Fibroblast of skin of right quadriceps (primary cell): ENCODE measurements around the gene CDH12.
"Not testable (repeated sequence)": the region's sequence is repeated elsewhere in the genome, so short reads cannot be mapped to it uniquely, and the experiment has no call there.

Source experiments
- DNase-seq: peaks from one replicate; pipeline ENCODE4 v3.0.0-alpha.2; 2013

CDH12 gene

DNA sequence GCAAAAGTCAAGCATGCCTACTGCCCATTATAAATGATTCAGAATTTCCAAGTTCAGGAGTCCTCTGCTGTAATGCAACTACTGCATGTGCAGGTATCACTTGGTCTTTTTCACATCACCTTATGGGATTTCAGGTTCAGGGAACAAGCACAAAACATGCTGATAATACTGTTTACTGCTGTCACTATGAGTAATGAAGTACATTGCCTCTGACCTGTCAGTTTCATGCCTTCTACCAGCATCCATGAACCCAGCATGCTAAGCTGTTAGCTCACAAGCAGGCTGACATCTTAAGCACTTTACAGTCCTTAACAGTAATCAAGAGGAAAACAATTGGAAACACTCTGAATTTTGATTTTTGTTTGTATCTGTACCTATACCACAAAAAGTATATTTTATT is 743.8 kb downstream of the CDH12 start:
- DNase-seq = no peak

DNA sequence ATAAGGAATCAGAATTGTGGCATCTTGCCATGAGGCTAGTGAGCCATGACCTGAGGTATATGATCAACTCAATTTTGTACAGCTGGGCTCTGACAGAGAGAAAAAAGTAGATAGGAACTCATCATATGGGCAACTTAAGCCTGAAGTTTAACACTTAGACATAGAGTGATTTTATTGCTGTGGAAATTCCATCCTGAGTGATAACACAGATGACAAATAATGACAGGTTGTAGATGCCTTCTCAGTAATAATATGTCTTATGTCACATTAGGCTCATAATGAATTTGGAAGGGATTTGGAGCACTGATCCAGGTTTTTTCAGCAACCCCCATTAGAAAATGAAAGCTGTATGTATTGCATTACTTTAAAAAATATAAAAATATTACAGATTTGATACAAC is 744.6 kb downstream of the CDH12 start:
- no peak for DNase-seq

DNA sequence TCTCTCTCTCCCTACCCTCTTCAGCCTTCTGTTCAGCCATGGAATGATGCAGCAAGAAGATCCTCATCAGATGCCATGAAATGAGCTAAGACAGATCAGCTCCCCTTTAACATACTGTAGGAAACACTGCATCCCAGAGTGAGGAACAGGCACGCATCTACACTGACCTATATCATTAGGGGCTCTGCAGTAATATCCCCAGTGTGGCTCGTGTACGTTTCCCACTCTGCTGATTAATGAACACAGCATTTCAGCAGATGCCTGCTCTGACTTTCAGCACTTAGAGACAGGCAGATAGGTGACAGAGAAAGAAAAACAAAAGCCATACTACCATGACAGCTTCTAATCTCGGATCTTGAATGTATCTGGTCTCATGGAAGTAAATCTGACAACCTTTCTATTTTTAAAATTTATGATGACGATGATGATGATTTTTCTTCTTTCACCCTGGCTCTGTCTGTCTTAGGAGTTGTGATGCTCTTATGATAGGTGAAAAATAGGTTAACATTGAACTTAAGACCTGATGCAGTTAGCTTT is 750.3 kb downstream of the CDH12 start:
- DNase-seq = no peak

GRCh38 chr5:22088517-22088916 is 764.6 kb downstream of the CDH12 start:
- DNase-seq = no peak

- DNase-seq = no peak
Measured at GRCh38 chr5:22079566-22079965, 773.6 kb downstream of the CDH12 start.

DNA sequence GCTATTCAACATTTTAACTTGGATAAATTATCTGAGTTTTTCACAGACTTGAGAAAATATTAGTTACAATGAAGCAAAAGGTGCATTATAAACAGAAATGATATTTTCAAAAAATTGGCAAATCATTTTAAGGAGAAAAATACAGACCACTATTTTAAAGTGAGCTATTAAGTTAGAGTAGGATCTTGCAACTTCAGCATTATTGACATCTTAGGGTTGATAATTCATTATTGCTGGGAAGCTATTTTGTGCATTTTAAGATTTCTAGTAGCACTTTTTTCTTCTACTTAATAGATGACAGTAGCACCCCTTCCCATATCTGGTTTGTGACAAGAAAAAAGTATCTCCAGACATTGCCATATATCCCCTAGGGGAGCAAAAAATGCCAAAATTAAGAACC is 774.1 kb downstream of the CDH12 start:
- DNase-seq = no peak

DNA sequence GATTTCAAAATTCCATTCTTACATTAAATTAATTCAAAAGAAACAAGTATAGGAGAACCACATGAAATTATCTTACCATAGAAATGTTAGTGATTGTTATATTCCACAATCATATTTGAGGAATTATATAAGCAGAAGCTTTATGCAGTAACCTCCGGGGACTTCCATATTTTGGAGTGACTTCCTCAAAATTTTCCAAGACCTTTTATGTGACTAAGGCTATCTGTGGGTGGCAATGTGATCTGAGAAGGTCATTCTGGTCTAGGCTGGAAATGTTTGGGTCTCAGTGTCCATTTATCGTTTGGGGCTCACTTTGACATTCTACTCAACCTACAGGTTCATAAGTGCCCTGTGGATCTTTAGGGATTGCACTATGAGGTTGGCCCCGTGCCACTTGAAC is 776.6 kb downstream of the CDH12 start:
- DNase-seq = no peak

- DNase-seq = no peak
Measured at GRCh38 chr5:22070186-22070728, 782.9 kb downstream of the CDH12 start.

- DNase-seq = no peak
Measured at GRCh38 chr5:22063717-22064116, 789.4 kb downstream of the CDH12 start.

DNA sequence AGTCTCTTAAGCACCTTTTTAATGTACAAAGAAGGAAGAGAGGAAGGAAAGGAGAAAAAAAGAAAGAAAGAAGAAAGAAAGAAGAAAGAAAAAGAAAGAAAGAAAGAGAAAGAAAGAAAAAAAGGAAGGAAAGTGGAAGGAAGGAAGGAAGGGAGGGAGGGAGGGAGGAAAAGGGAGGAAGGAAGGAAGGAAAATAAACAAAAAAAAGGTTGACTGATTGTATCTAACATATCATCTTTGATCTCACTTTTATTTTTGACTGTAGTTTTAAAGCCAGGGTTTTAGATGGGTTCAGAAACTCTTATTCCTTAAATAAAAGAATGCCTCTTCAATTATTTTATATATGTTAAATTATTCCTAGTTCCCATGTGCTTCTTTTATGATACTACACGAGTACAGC is 794.5 kb downstream of the CDH12 start:
- DNase-seq = no peak

DNA sequence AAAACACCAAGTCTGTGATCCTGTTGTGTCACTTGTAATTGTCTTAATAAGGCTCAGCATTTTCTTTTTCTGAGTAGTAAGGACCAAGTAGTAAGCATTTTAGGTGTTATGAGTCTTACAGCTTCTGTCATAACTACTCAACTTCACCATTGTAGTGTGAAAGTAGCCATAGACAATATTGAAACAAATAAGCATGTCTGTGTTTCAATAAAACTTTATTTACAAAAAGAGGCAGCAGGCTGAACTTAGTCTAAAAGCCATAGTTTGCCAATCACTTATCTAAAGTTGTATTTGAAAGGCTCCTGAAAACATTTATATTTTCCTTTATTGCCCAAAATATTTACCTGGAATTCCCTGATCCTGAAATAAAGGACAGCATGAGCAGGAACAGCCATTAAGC is 796.1 kb downstream of the CDH12 start:
- DNase-seq = no peak

- DNase-seq = no peak
Measured at GRCh38 chr5:22056601-22057000, 796.5 kb downstream of the CDH12 start.

DNA sequence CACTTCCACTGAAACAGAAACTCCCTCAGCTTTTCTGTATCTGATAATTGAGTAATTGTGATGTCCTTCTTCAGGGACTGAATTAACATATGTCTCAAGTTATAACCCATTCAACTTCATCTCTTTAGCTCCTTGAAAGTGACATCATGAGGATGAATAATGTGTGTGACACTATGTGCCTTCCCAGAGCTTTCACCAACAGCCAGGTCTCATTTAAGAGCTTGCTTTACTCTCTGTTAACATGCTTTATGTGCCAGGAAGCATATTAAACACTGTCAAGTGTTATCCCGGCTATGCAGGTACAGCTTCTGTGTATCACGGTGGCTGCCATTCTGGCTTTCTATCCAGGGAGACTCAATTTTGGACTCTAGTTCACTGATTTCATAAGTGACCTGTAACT is 799.9 kb downstream of the CDH12 start:
- DNase-seq = no peak

GRCh38 chr5:22051881-22052280 is 801.3 kb downstream of the CDH12 start:
- DNase-seq = no peak

GRCh38 chr5:22050931-22051330 is 802.2 kb downstream of the CDH12 start:
- DNase-seq = no peak

- no peak for DNase-seq
Measured at GRCh38 chr5:22044229-22044628, 808.9 kb downstream of the CDH12 start.

GRCh38 chr5:22036061-22036460 is 817.1 kb downstream of the CDH12 start:
- DNase-seq = no peak

DNA sequence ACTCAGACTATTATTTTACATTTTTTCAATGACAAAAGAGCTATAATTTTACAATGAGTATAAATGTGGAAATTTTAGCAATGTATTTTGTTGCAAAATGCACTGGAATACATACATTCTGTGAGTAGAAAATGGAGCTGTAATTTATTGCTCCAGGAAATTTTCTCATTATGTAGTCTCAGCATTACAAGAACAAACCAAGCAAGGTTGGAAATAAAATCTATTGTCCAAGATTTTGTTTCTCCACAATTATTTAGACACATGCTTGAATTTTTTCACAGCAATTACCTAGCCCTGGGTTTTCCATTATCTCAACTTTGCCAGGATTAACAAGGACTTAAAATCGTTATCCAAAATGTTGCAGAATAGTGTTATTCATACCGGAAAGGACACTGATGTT is 820.1 kb downstream of the CDH12 start:
- DNase-seq = no peak

DNA sequence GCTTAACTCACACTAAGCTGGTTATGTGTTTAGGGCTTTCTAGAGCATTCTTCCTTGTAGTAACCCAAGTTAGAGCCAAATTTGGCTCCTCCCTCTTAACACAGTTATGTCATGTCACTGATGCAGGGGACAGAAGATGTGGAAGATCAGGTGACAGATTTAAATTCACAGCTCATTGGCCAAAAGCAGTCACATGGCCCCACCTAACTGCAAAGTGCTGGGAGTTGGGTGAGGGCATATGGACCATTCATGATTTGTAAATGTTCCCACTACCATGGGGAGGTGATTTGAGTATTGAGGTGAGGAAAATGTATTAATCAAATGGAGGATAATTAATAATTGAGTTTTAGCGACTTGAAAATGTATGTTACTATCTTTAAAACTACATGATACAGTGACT is 829.4 kb downstream of the CDH12 start:
- DNase-seq = no peak

- DNase-seq = not testable (repeated sequence)
Measured at GRCh38 chr5:22012893-22013292, 840.3 kb downstream of the CDH12 start.

- not testable (repeated sequence) for DNase-seq
Measured at GRCh38 chr5:22010808-22011207, 842.3 kb downstream of the CDH12 start.

DNA sequence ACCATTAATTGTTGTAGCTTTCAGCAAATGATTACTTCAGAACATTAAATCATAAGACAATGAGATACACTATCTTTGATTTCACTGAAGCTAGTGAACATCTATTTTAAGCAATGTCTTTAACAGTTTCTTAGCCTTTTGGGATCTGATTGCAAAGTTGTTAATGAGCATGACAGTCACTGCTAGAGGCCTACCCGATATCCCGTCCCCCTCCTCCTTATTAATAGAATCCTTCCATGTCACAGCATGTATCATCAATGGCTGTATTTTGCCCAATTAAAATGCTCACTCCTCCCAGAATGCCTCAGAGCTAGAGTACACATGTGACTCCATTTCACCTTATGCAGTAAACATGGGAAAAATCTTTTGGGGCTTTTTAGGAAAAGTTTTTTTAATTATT is 852.0 kb downstream of the CDH12 start:
- DNase-seq = not testable (repeated sequence)

DNA sequence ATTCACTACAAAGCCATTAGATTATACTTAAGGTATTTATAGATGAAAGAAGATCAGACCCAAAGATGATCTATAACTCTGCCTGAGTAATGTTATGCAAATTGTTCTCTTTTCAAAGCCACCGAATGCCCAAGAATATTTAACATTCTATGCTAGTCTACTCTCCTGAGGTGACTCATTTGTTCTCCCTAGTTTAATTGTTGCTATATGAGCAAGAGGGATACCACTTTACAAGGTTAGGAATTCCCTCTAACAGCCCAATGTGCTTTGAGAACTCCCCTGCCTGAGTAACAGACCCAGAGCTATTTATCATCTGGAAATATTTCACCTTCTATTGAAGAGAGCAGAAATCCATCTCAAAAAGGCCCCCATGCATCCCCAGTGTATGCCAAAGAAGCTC is 867.3 kb downstream of the CDH12 start:
- DNase-seq = not testable (repeated sequence)

GRCh38 chr5:21951571-21951970 is 901.6 kb downstream of the CDH12 start:
- DNase-seq = not testable (repeated sequence)

GRCh38 chr5:21931116-21931515 is 922.0 kb downstream of the CDH12 start:
- DNase-seq = no peak
